HG03521 (cell line): ENCODE data around the gene OXNAD1.

Experiments used
- ATAC-seq: cut with Tn5 transposase; IDR thresholded peaks from one replicate; pipeline ENCODE4 v1.9.1; 2021; ENCODE audit warnings: mild to moderate bottlenecking, moderate library complexity; ENCODE audit not compliant: unreplicated experiment

The OXNAD1 gene

GRCh38 chr3:16272588-16272987, 7.6 kb downstream of the OXNAD1 start:
- no peak for ATAC-seq

- ATAC-seq, result no peak
Observed at GRCh38 chr3:16273867-16274266, 8.9 kb downstream of the OXNAD1 start.

GRCh38 chr3:16277471-16277870, 12.5 kb downstream of the OXNAD1 start:
- ATAC-seq, result no peak

- no peak for ATAC-seq
Observed at GRCh38 chr3:16279010-16279801, 14.2 kb downstream of the OXNAD1 start.

GRCh38 chr3:16280671-16281070, 15.7 kb downstream of the OXNAD1 start:
- no peak for ATAC-seq

- no peak for ATAC-seq
Observed at GRCh38 chr3:16284633-16285032, 19.6 kb downstream of the OXNAD1 start.

- peak; percentile 78 for ATAC-seq
Observed at GRCh38 chr3:16286161-16286560, 21.1 kb downstream of the OXNAD1 start.

- no peak for ATAC-seq
Observed at GRCh38 chr3:16286751-16287543, 21.9 kb downstream of the OXNAD1 start.

- no peak for ATAC-seq
Observed at GRCh38 chr3:16288664-16289063, 23.7 kb downstream of the OXNAD1 start.

- no peak for ATAC-seq
Observed at GRCh38 chr3:16289144-16289889, 24.3 kb downstream of the OXNAD1 start.

GRCh38 chr3:16290007-16290826, 25.2 kb downstream of the OXNAD1 start:
- no peak for ATAC-seq

- no peak for ATAC-seq
Observed at GRCh38 chr3:16290827-16291196, 25.8 kb downstream of the OXNAD1 start.

- no peak for ATAC-seq
Observed at GRCh38 chr3:16294844-16295243, 29.8 kb downstream of the OXNAD1 start.

- no peak for ATAC-seq
Observed at GRCh38 chr3:16295298-16295890, 30.4 kb downstream of the OXNAD1 start.

- no peak for ATAC-seq
Observed at GRCh38 chr3:16297997-16298885, 33.2 kb downstream of the OXNAD1 start.

- ATAC-seq, result no peak
Observed at GRCh38 chr3:16298891-16299290, 33.9 kb downstream of the OXNAD1 start.

GRCh38 chr3:16299746-16300145, 34.7 kb downstream of the OXNAD1 start:
- no peak for ATAC-seq

- no peak for ATAC-seq
Observed at GRCh38 chr3:16300307-16300706, 35.3 kb downstream of the OXNAD1 start.

- ATAC-seq, result peak; percentile 49
Observed at GRCh38 chr3:16300881-16301359, 35.9 kb downstream of the OXNAD1 start.
